Measurements from ENCODE around the gene GOLGA6C. TPM values are rescaled to one million over a fixed set of nuclear protein-coding genes. Genes with fewer than 3 reads are reported as not detected.
"Not testable (repeated sequence)": the region's sequence is repeated elsewhere in the genome, so short reads cannot be mapped to it uniquely, and the experiment has no call there.

Gene GOLGA6C
- polyA plus RNA-seq, 1 donor = not detected

- DNase-seq = not testable (repeated sequence)
These were observed 5.8 kb upstream of the GOLGA6C start for GRCh38 chr15:75252285-75252684.

GRCh38 chr15:75258620-75259343 is 648 bp downstream of the GOLGA6C start:
- not testable (repeated sequence) for DNase-seq

- DNase-seq = not testable (repeated sequence)
These were observed 1.7 kb downstream of the GOLGA6C start for GRCh38 chr15:75259873-75260272.

DNA sequence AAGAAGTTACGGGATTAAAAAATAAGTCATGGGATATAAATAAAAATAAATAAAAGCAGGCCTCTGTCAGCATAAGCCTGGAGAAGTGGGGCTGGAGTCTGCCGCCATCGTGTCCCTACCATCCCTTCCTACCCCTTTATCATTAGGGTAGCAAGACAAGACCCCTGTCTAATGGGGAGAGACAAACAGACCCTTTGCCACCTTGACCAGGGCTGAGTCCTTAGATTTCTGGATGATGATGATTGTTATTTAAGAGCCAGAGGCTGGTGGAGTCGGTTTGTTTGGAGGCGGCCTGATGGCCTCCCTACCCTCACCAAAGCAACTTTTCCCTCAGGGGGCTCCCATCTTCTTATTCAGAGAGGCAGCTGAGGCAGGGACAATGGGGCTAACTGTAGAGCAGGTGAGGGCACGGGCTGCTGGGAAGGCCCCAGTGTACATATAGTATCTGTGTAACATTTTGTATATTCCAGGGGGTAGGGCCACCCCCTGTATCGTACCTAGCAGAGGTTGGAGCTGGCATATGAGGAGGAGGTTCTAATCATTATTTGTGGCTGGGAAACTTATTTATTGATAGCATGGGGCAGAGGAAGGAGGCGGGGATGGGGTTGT is 15.7 kb downstream of the GOLGA6C start:
- DNase-seq = not testable (repeated sequence)

DNA sequence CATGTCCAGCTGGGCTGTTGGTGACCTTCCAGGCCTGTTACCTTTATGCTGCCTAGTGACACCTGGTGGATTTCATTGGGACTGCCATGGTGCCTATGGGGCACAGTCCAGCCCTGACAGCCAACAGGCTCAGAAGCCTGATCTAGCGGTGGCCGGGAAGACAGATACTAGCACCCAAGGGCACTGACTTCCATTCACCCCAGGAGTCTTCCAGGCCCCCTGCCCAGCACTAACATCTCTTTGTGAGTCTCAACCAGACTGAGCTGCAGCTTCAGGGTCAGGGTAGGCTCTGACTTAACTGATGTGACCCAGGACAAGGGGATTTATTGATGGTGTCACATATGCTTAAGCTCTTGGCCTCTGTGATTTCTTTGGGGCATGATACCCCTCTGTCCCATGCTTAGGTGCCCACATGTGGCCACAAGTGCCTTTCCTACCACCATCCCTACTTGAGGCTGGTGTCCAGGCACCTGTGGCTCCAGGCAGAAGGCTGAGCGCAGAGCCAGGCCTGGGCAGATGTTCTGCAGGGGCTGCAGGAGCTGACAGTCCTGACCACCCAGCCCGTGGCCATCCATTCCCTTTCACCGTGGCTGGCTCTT is 16.5 kb downstream of the GOLGA6C start:
- not testable (repeated sequence) for DNase-seq

DNA sequence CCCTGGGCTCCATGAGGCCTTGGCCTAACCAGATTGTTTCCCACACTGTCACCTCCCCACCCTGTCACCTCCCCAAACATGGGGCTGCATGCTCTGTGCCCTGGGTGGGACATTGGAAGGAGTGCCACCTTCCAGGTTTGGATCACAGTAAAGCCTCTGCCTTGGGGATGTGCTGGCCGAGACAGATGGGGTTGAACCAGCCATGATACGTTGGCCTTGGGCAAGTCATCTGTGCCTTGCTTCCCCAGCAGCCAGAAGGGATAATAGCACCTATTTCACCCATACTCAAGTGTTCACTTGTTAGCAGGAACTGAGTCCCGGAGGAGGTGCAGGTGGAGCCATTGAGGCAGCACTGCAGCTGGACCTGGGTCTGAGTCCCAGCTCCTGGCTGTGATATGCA is 17.5 kb downstream of the GOLGA6C start:
- DNase-seq = not testable (repeated sequence)

GRCh38 chr15:75278497-75278896 is 20.4 kb downstream of the GOLGA6C start:
- not testable (repeated sequence) for DNase-seq

DNA sequence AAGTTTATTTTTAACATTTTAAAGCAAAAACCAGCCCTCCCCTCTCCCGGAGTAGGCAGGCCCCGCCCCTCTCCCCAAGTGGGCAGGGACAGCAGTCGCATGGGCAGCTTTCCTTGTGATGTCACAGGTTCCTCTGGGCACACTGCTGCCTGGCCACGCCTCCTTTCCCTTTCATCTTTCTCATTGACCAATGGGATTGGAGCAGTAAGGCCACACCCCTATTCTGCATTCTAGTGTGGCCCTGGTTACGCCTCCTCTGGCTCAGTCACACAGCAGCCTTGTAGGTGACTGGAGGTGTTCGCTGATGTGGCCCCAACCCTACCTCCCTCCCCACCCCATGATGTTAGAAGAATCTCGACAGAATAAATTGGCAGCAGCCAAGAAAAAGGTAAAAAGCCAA is 24.4 kb downstream of the GOLGA6C start, which contains the start of gene GOLGA6D:
GOLGA6D (plus strand) TSS at position 264 of the 400 bp plus-strand sequence; CDS start at position 305, 41 bp downstream.
- DNase-seq = not testable (repeated sequence)

- DNase-seq = not testable (repeated sequence)
These were observed 26.0 kb downstream of the GOLGA6C start for GRCh38 chr15:75284152-75284551.

DNA sequence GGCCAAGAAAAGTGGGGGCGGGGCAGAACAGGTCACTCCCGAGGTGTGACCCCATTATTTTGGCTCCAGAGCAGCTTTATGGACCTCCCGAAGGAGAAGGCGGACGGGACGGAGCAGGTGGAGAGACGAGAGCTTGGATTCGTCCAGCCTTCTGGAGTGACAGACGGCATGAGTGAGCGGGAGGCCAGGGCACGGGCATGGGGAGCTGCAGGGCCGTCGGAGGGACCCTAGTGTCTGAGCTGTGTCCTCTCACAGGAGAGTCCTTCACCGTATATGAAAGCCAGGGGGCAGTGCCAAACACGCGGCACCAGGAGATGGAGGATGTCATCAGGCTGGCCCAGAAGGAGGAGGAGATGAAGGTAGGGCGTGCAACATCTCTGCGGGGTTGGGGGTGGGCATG is 35.5 kb downstream of the GOLGA6C start:
- DNase-seq = not testable (repeated sequence)

GRCh38 chr15:75298541-75299310 is 40.6 kb downstream of the GOLGA6C start:
- not testable (repeated sequence) for DNase-seq

DNA sequence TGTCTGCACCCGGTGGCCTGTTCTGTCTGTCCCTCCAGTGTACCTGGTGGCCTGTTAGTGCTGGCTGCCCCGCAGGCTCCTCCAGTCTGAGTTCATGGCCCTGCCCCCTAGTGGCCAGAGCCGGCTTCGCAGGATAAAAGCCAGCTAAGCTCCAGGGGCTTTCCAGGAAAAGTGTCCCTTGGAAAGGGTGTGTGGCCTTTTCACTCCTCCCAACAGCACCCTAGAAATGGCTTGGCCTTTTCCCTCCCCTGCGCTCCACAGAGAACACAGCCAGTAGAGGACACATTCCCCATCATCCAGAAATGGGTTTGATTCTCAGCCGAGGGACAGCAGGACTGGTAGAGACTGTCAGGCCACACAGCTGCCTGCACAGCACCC is 41.2 kb downstream of the GOLGA6C start:
- DNase-seq = not testable (repeated sequence)

DNA sequence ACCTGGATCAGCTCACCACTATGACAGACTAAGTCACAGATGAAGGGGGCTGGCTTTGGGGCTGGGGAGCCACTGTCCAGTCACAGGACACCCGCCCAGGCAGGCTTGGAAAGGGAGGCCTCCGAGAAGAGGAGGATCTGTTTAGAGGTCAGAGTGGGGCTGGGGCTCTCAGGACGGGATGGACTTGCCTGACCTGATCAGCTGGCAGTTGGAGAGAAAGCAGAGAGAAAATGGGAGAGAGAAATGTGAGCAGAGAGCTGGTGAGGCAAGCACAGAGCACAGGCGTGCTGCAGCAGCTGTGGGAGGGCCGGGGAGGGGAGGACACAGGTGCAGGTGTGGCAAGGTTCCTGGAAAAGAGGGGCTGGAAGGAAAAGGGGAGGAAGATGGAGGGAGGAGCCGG is 41.9 kb downstream of the GOLGA6C start:
- not testable (repeated sequence) for DNase-seq

GRCh38 chr15:75302318-75302717 is 44.2 kb downstream of the GOLGA6C start:
- DNase-seq = no peak

DNA sequence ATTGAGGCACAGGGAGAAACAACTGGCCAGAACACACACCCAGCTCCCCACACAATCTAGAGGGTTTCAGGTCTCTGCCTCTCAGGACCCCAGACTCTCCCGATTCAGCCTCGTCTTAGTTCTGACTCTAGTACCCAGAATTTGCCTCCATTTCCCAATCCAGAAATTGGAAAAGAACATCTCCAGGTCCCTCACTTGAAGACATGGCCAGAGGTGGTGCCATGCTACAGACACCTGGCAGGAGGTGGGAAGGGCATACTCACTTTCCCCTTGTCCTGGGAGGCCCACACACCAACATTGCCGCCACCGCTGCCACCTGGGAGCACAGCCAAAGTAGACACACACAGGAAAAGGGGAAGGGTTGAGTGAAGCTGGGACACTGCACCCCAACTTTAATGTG is 44.6 kb downstream of the GOLGA6C start:
- not testable (repeated sequence) for DNase-seq

DNA sequence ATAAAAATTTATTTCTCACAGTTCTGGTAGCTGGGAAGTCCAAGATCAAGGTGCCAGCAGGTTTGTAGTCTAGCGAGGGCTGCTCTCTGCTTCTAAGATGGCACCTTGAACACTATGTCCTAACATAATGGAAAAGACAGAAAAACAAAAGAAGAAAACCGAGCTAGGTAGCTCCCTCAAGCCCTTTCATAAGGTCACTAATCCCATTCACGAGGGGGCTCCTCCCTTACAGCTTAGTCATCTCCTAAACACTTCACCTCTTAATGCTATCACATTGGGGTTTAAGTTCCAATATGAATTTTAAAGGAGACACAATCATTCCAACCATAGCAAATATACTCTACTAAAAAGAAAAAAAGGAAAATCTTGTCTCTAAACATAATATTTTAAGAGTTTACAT is 48.1 kb downstream of the GOLGA6C start:
- DNase-seq = no peak

DNA sequence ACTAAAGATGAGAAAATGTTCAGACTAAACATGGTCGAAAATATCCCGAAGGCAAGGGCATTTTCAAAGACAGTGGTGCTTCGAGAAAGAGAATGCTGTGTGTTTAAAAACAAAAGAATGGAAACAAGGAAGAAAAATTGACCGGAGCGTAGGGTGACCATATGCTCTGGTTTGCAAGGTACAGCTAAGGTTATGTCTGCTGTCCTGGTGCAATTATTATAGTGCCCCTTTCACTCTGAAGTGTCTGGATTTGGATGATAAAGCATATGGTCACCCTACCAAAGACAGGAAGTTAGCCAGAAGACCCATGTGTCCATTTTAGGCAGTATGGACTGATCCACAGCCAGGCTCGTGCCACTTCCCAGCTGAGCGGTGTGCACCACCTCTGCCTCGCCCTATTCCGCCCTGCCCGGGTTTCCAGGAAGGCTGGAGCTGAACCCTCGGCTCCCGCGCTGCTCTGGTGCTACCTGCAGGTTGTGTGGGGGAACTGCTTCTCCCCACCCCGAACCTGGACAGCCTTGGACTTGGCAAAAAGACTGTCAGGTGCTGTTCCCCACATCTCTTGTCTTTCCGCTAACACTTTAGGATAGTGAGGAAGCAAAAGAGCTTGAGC is 49.8 kb downstream of the GOLGA6C start:
- DNase-seq = peak; percentile 37

GRCh38 chr15:75309711-75310110 is 51.6 kb downstream of the GOLGA6C start:
- DNase-seq = no peak

- not testable (repeated sequence) for DNase-seq
These were observed 54.4 kb downstream of the GOLGA6C start for GRCh38 chr15:75312548-75312947.

- no peak for DNase-seq
These were observed 55.1 kb downstream of the GOLGA6C start for GRCh38 chr15:75313116-75313845.
